HEK293 (cell line): Measurements from ENCODE around the gene ODAD3.

Source experiments
- BCL11A ChIP-seq: fragments of 450-650 bp; formaldehyde crosslinking; IDR thresholded peaks from 2 replicates; pipeline ENCODE4 v1.5.1; 2016; ENCODE audit warnings: low read depth, missing biosample characterization, missing genetic modification characterization
- BCL11B ChIP-seq: fragments of 450-650 bp; formaldehyde crosslinking; IDR thresholded peaks from 2 replicates; pipeline ENCODE4 v1.5.1; 2016; ENCODE audit warnings: low read depth, missing biosample characterization, missing genetic modification characterization
- GLI4 ChIP-seq: fragments of 450-650 bp; formaldehyde crosslinking; IDR thresholded peaks from 2 replicates; pipeline ENCODE4 v1.5.1; 2016; ENCODE audit warnings: missing biosample characterization, missing genetic modification characterization
- GLIS2 ChIP-seq: fragments of 450-650 bp; formaldehyde crosslinking; IDR thresholded peaks from 2 replicates; pipeline ENCODE4 v1.5.1; 2016; ENCODE audit warnings: missing biosample characterization, missing genetic modification characterization
- HIC1 ChIP-seq: fragments of 450-650 bp; formaldehyde crosslinking; IDR thresholded peaks from 2 replicates; pipeline ENCODE4 v1.5.1; 2016; ENCODE audit warnings: missing biosample characterization, missing genetic modification characterization
- IKZF3 ChIP-seq: fragments of 450-650 bp; IDR thresholded peaks from 2 replicates; pipeline ENCODE4 v1.5.0; 2018; ENCODE audit warnings: missing biosample characterization, mild to moderate bottlenecking, missing genetic modification characterization, moderate library complexity
- KLF1 ChIP-seq: fragments of 450-650 bp; formaldehyde crosslinking; IDR thresholded peaks from 2 replicates; pipeline ENCODE4 v1.5.1; 2016; ENCODE audit warnings: missing biosample characterization, missing genetic modification characterization
- KLF10 ChIP-seq: fragments of 450-650 bp; IDR thresholded peaks from 2 replicates; pipeline ENCODE4 v1.5.1; 2018; ENCODE audit warnings: missing biosample characterization, mild to moderate bottlenecking, missing genetic modification characterization
- KLF8 ChIP-seq: fragments of 450-650 bp; formaldehyde crosslinking; IDR thresholded peaks from 2 replicates; pipeline ENCODE4 v1.5.1; 2016; ENCODE audit warnings: missing biosample characterization, missing genetic modification characterization
- KLF9 ChIP-seq: fragments of 450-650 bp; formaldehyde crosslinking; IDR thresholded peaks from 2 replicates; pipeline ENCODE4 v1.5.1; 2016; ENCODE audit warnings: missing biosample characterization, missing genetic modification characterization, low read depth
- SCRT1 ChIP-seq: fragments of 450-650 bp; formaldehyde crosslinking; IDR thresholded peaks from 2 replicates; pipeline ENCODE4 v1.5.1; 2016; ENCODE audit warnings: missing biosample characterization, missing genetic modification characterization, borderline replicate concordance
- SP3 ChIP-seq: fragments of 450-650 bp; formaldehyde crosslinking; IDR thresholded peaks from 2 replicates; pipeline ENCODE4 v1.5.1; 2016; ENCODE audit warnings: missing biosample characterization, missing genetic modification characterization
- ZBTB8A ChIP-seq: fragments of 450-650 bp; formaldehyde crosslinking; IDR thresholded peaks from 2 replicates; pipeline ENCODE4 v1.5.1; 2016; ENCODE audit warnings: missing biosample characterization, missing genetic modification characterization
- ZEB2 ChIP-seq: fragments of 450-650 bp; formaldehyde crosslinking; IDR thresholded peaks from 2 replicates; pipeline ENCODE4 v1.5.1; 2016; ENCODE audit warnings: missing biosample characterization, missing genetic modification characterization
- ZFP3 ChIP-seq: fragments of 450-650 bp; formaldehyde crosslinking; IDR thresholded peaks from 2 replicates; pipeline ENCODE4 v1.5.1; 2016; ENCODE audit warnings: low read depth, missing biosample characterization, missing genetic modification characterization
- ZIC2 ChIP-seq: fragments of 450-650 bp; formaldehyde crosslinking; IDR thresholded peaks from 2 replicates; pipeline ENCODE4 v1.5.1; 2016; ENCODE audit warnings: missing biosample characterization, missing genetic modification characterization
- ZNF335 ChIP-seq: fragments of 450-650 bp; formaldehyde crosslinking; conservative IDR thresholded peaks from 2 replicates; pipeline ENCODE4 v1.5.1; 2016; ENCODE audit warnings: missing biosample characterization, missing genetic modification characterization
- ZNF341 ChIP-seq: fragments of 450-650 bp; formaldehyde crosslinking; IDR thresholded peaks from 2 replicates; pipeline ENCODE4; 2016; ENCODE audit warnings: low read depth, missing biosample characterization, missing genetic modification characterization
- ZNF354C ChIP-seq: fragments of 450-650 bp; formaldehyde crosslinking; IDR thresholded peaks from 2 replicates; pipeline ENCODE4 v1.5.1; 2016; ENCODE audit warnings: missing biosample characterization, missing genetic modification characterization, low read depth, borderline replicate concordance
- ZNF366 ChIP-seq: fragments of 450-650 bp; formaldehyde crosslinking; conservative IDR thresholded peaks from 2 replicates; pipeline ENCODE4 v1.5.1; 2016; ENCODE audit warnings: missing biosample characterization, missing genetic modification characterization
- ZNF394 ChIP-seq: fragments of 450-650 bp; formaldehyde crosslinking; IDR thresholded peaks from 2 replicates; pipeline ENCODE4 v1.5.1; 2016; ENCODE audit warnings: missing biosample characterization, missing genetic modification characterization, mild to moderate bottlenecking, moderate library complexity, borderline replicate concordance
- ZNF529 ChIP-seq: fragments of 450-650 bp; formaldehyde crosslinking; IDR thresholded peaks from 2 replicates; pipeline ENCODE4 v1.5.1; 2017; ENCODE audit warnings: missing genetic modification characterization, missing biosample characterization; ENCODE audit not compliant: insufficient replicate concordance
- ZNF600 ChIP-seq: fragments of 450-650 bp; formaldehyde crosslinking; IDR thresholded peaks from 2 replicates; pipeline ENCODE4 v1.5.1; 2016; ENCODE audit warnings: missing biosample characterization, missing genetic modification characterization
- ZNF621 ChIP-seq: fragments of 450-650 bp; formaldehyde crosslinking; IDR thresholded peaks from 2 replicates; pipeline ENCODE4 v1.5.1; 2017; ENCODE audit warnings: missing biosample characterization, missing genetic modification characterization
- ZNF629 ChIP-seq: fragments of 450-650 bp; formaldehyde crosslinking; IDR thresholded peaks from 2 replicates; pipeline ENCODE4 v1.5.1; 2017; ENCODE audit warnings: missing biosample characterization, missing genetic modification characterization
- ZNF654 ChIP-seq: fragments of 450-650 bp; formaldehyde crosslinking; IDR thresholded peaks from 2 replicates; pipeline ENCODE4 v1.5.1; 2016; ENCODE audit warnings: low read depth, missing biosample characterization, missing genetic modification characterization
- ZNF777 ChIP-seq: fragments of 450-650 bp; formaldehyde crosslinking; IDR thresholded peaks from 2 replicates; pipeline ENCODE4 v1.5.1; 2017; ENCODE audit warnings: missing biosample characterization, missing genetic modification characterization, borderline replicate concordance
- ZSCAN30 ChIP-seq: fragments of 450-650 bp; IDR thresholded peaks from 2 replicates; pipeline ENCODE4 v1.5.1; 2018; ENCODE audit warnings: missing biosample characterization, mild to moderate bottlenecking, missing genetic modification characterization, moderate library complexity
- ZSCAN5A ChIP-seq: fragments of 450-650 bp; formaldehyde crosslinking; IDR thresholded peaks from 2 replicates; pipeline ENCODE4 v1.5.1; 2016; ENCODE audit warnings: missing biosample characterization, missing genetic modification characterization
- ZXDB ChIP-seq: fragments of 450-650 bp; formaldehyde crosslinking; IDR thresholded peaks from 2 replicates; pipeline ENCODE4 v1.5.1; 2016; ENCODE audit warnings: missing biosample characterization, missing genetic modification characterization
- TF ChIP-seq, protein P1 (sequence below): fragments of 450-650 bp; formaldehyde crosslinking; IDR thresholded peaks from 2 replicates; pipeline ENCODE4 v1.5.1; 2017; ENCODE audit warnings: missing biosample characterization, missing genetic modification characterization
- TF ChIP-seq, protein P2 (sequence below): fragments of 450-650 bp; formaldehyde crosslinking; IDR thresholded peaks from 2 replicates; pipeline ENCODE4 v1.5.1; 2016; ENCODE audit warnings: missing biosample characterization, missing genetic modification characterization

Gene ODAD3

DNA sequence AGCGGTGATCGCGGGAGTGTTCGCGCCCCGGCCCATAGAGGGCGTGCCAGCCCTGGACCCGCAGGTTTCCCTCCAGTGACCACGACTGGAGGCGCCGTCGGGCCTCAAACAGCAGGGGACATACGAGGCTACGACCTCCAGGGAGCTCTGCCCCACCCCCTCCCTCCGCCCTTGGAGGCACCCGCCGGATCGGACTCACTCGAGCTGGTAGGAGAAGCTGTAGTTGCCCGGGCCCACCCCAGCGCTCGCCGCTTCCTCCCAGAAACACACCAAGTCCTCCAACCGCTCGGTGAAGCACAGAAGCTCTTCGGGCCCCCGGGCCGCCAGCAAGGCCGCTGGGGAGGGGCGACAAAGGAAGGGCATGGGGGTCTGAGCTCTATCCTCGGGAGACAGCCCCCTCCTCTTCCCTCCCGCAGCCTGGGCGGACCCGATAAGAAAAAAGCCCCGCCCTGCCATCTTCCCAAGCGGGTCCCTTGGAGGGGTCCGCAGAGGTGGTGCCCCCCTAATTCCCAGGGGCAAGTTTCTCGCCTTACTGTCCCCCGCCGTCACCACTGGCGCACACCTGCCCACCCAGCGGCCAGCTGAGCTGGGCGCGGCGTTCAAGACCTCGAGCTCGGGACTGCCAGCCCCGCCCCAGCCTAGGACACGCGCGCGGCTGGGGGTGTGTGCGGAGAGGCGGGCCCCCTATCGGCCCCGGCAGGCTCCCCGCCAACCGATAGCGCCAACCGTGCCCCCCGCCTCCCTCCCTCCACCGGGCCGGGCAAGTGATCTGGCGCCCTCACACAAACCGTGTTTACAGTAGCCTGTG, 51.8 kb downstream of the ODAD3 start (continued):
- TF ChIP-seq ZSCAN5A (tag by site-specific recombination) (peak; percentile 54; the same call in 1 of the 2 replicates), KLF8 (peak; percentile 69), GLI4 (tag by site-specific recombination) (peak; percentile 65; the same call in 1 of the 2 replicates), ZFP3 (no peak), ZNF777 (peak; percentile 87; the same call in 1 of the 2 replicates), KLF9 (peak; percentile 88), SP3 (tag by site-specific recombination) (peak; percentile 83), BCL11A (tag by site-specific recombination) (peak; percentile 89), ZXDB (tag by site-specific recombination) (peak; percentile 48), ZNF341 (tag by site-specific recombination) (peak; percentile 83), ZNF354C (tag by site-specific recombination) (no peak), ZNF654 (tag by site-specific recombination) (peak; percentile 27), ZNF621 (tag by site-specific recombination) (no peak), ZNF529 (tag by site-specific recombination) (no peak), GLIS2 (tag by site-specific recombination) (peak; percentile 91), KLF10 (peak; percentile 97), ZSCAN30 (tag by site-specific recombination) (peak; percentile 74), ZNF629 (tag by site-specific recombination) (peak; percentile 51; the same call in 1 of the 2 replicates), IKZF3 (tag by site-specific recombination) (peak; percentile 39; the same call in 1 of the 2 replicates), BCL11B (tag by site-specific recombination) (peak; percentile 23; the same call in 1 of the 2 replicates), ZNF394 (tag by site-specific recombination) (peak; percentile 83), ZIC2 (tag by site-specific recombination) (peak; percentile 82), ZNF366 (tag by site-specific recombination) (peak; percentile 31; the same call in 1 of the 2 replicates), ZNF600 (tag by site-specific recombination) (peak; percentile 41; the same call in 1 of the 2 replicates), SCRT1 (tag by site-specific recombination) (no peak), KLF1 (peak; percentile 90), ZEB2 (peak; percentile 71; the same call in 1 of the 2 replicates), ZNF335 (tag by site-specific recombination) (peak; percentile 4; the same call in 1 of the 2 replicates), ZBTB8A (tag by site-specific recombination) (peak; percentile 55; the same call in 1 of the 2 replicates), HIC1 (tag by site-specific recombination) (peak; percentile 60)
- TF ChIP-seq, protein P1, sequence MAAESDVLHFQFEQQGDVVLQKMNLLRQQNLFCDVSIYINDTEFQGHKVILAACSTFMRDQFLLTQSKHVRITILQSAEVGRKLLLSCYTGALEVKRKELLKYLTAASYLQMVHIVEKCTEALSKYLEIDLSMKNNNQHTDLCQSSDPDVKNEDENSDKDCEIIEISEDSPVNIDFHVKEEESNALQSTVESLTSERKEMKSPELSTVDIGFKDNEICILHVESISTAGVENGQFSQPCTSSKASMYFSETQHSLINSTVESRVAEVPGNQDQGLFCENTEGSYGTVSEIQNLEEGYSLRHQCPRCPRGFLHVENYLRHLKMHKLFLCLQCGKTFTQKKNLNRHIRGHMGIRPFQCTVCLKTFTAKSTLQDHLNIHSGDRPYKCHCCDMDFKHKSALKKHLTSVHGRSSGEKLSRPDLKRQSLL (tag by site-specific recombination) = no peak
- TF ChIP-seq, protein P2, sequence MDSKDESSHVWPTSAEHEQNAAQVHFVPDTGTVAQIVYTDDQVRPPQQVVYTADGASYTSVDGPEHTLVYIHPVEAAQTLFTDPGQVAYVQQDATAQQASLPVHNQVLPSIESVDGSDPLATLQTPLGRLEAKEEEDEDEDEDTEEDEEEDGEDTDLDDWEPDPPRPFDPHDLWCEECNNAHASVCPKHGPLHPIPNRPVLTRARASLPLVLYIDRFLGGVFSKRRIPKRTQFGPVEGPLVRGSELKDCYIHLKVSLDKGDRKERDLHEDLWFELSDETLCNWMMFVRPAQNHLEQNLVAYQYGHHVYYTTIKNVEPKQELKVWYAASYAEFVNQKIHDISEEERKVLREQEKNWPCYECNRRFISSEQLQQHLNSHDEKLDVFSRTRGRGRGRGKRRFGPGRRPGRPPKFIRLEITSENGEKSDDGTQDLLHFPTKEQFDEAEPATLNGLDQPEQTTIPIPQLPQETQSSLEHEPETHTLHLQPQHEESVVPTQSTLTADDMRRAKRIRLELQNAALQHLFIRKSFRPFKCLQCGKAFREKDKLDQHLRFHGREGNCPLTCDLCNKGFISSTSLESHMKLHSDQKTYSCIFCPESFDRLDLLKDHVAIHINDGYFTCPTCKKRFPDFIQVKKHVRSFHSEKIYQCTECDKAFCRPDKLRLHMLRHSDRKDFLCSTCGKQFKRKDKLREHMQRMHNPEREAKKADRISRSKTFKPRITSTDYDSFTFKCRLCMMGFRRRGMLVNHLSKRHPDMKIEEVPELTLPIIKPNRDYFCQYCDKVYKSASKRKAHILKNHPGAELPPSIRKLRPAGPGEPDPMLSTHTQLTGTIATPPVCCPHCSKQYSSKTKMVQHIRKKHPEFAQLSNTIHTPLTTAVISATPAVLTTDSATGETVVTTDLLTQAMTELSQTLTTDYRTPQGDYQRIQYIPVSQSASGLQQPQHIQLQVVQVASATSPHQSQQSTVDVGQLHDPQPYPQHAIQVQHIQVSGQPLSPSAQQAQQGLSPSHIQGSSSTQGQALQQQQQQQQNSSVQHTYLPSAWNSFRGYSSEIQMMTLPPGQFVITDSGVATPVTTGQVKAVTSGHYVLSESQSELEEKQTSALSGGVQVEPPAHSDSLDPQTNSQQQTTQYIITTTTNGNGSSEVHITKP (tag by site-specific recombination) = peak; percentile 49; the same call in 1 of the 2 replicates
